HG02759 (cell line): ENCODE measurements around the gene HS6ST1.

Experiments used
- ATAC-seq: cut with Tn5 transposase; IDR thresholded peaks from one replicate; pipeline ENCODE4 v1.9.1; 2021; ENCODE audit warnings: mild to moderate bottlenecking, moderate library complexity; ENCODE audit not compliant: unreplicated experiment

The HS6ST1 gene

DNA sequence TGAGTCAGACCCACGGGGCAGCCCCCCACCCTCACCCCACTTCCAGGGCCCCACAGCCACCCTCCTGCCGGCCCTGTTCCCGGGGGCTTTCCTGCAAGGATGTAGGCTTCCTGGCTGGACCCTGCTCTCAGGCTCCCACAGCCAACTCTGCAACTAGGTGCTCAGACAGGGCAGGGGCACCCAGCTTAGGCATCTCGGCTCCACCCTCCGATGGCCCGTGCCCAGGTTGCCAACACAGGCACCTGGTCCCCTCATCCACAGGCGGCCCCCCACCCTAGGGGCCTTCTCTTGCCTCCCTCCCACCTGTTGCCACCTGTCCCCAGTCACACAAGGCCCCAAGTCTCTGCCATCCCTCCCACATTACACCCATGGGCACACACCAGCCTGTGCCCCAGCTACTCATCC lies 34.6 kb downstream of the HS6ST1 start:
- no peak for ATAC-seq

DNA sequence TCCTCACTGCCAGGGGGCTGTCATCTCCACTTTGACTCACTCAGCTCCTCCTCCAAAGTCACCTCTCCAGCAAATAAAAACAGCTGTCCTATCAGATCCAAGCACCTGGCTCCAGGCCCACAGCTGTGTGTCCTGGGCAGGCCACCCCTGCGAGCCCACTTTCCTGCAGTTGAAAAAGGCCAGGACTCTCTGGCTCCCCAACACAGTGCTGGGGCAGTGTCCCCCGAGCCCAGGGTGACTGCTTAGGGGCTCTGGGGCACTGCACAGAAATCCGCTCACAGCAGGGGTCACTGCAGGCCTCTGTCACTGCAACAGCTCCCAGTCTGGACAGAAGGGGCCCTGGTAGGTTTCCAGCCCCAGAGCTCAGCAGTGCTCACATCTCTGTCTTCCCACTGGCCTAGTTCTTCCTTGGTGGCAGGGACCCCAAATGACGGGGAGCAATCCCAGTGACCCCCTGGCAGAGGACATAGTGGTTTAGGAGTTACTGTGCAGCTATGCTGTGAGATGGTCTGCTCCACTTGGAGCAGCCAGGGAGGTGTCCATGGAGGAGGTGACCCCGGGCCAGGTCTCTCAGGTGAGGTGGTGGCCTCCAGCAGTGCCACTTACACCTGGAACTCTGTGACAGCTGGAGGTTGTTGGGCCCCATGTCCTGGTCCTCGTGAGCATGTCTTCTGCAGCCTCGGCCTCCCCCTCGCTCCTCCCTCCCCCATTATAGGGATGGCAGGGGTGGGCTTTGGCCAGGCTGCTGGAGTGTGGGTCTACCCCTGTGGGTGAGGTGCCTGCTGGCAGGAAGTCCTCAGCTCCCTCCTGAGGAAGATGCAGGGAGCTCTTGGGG lies 35.5 kb downstream of the HS6ST1 start:
- no peak for ATAC-seq

DNA sequence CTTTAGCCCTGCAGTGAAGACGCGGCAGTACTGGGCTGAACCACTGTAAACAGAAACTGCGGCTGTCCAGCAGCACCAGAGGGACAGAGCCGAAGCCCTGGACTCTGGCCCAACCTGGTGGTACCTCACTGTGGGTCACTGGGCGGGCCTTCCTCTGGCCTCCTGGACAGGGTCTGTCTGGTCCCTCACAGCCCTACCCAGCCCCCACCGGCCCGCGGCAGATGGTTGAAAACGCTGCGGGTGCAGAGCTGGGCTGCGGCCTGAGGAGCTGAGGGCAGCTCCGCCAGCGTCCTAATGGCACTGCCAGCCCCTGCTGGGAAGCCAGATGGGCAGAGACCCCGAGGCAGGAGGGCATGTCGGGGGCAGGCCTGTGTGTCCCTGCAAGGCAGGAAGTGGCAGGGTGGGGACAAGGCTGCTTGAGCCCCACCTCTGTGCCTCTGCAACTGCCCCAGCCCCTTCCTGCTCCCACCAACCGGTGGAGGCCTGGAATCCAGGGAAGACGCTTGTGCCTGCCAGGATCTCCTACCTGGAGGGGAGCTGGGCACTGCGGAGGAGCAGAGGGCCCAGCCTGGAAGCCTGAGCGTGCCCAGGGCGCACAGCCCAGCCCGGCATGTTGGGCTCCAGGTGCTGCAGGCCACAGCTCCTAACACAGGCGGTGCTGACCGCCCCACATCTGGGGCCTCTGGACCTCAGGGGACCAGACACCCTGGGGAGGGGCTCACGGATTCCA lies 36.3 kb downstream of the HS6ST1 start:
- ATAC-seq: no peak

DNA sequence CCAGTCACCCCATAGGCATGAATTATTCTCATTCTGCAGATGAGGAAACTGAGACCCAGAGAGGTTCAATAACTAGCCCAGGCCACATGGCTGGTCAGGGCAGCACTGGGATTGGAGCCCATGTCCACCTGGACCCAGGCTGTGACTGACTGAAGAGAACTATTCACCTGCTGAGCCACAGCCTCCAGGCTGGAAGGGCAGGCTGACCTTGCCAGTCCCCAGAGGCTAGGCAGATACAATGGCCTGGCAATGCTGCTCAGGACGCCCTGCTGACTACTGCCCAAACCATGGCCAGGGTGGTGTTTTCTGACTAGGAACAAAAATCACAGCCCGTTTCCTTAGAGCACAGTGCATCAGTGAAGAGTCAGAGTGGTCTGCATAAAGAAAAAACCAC lies 36.8 kb downstream of the HS6ST1 start:
- no peak for ATAC-seq

DNA sequence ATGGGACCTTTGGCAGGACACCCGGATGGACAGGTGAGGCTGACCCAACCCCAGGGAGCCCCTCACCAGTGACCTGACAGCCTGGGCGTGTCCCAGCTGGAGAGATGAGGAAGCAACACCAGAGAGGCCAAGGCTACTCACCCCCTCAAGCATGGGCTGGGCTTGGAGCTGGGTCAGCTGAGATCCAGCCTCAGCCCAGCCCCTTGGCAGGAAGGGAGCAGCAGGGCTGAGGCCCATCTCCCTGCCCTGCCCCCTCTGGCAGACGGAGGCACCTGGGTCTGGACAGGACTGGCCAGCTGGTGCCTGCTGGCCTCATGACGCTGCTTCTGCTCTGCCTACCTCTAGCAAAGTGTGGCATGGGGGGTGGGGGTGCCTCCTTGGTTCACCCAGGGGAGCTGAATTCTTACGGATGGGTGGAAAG lies 37.8 kb downstream of the HS6ST1 start:
- no peak for ATAC-seq

DNA sequence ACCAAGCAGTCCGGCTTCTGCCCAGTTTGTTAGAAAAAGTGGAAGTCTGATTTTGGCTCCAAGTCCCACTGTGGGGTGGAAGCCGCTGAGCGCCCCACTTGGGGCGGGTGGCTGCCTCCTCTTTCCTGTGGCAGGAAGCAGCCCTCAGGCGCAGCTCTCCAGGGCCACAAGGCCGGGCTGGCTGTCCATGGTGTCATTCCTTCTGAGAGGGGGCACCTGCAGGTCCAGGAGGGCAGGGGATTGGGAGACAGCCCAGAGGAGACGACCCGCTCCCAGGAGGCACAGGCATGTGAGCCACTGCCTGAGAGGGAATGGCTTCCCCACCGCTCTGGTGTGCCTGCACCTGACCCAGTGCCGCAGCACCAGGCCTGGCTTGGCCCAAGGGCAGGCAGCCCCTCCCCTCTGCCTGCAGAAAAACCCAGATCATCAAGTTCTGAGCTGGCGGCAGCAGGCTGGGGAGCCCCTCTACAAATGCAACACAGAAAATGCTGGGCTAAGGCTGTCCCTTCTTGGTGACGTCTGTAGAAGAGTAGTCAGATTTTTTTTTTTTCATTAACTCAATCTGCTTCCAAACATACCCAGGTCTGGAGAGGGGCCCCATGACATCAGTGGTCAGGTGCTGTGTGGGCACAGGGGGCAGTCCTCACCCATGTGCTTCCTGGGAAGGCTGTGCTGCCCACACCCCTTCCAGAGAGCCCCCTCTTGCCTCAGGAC lies 38.4 kb downstream of the HS6ST1 start:
- no peak for ATAC-seq

DNA sequence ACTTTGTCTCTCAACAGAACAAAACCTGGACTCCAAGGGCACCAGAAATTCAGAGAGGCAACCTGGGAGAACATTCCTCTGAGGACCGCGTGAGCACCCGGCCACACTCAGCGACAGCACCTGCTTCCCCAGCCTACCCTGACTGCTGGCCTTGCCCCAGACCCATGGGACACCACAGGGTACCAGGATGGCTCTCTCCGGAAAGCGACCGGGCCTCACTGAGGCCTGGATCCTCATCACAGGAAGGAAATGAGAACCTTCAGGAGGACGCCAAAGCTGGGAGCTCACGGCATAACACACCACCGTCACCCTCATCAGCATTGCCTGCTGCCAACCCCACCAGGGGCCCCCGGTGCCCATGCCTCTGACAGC lies 38.9 kb downstream of the HS6ST1 start:
- ATAC-seq: no peak

DNA sequence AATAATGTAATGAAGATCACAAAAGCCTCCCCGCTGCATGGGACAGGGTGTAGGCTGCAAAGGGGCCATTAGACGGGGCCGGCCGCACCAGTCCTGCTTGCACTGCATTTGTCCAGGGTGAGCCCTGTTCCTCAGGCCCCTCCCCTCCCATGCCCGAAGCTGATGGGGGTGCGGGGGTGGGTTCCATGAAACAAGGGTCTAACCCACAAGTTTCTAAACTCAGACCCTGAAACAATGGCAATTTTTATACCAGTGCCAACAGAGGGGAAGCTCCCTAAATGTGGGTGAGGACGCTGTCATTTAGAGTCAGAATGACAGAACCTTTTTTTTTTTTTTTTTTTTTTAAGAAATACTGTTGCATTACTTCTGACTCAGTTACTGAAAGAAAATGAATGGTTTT lies 39.7 kb downstream of the HS6ST1 start:
- ATAC-seq: no peak

DNA sequence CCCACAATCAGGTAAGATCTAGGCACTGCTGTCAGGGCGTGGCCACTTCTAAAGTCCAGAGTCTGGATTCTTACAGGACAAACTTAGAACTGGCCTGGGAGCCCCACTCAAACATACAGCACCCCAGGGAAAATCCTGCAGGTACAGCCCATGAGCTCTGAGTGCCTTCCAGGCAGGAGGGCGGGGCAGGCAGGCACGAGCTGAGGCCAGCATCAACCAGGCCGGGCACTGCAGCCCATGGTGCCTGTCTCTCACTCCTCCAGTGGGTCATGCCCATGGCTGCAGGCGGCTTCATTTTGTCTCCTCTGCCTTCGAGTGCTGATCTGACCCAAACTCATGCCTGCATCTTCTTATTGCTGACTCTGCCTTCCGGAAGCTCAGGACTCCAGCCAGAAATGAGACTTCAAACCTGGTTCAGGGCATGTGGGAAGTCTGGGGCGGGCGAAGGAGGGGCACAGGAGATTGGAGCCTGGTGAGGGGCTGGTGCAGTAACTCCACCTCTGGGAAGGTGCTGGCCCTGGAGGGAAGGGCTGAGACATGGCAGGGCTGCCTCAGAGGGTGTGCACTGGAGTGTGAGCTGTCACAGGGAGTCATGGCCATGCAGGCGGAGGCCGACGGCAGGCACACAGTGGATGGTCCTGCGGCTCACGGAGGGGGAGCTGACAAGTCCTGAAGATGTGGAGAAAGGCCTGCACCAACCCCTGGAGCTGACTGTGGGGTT lies 40.5 kb downstream of the HS6ST1 start:
- ATAC-seq: no peak

DNA sequence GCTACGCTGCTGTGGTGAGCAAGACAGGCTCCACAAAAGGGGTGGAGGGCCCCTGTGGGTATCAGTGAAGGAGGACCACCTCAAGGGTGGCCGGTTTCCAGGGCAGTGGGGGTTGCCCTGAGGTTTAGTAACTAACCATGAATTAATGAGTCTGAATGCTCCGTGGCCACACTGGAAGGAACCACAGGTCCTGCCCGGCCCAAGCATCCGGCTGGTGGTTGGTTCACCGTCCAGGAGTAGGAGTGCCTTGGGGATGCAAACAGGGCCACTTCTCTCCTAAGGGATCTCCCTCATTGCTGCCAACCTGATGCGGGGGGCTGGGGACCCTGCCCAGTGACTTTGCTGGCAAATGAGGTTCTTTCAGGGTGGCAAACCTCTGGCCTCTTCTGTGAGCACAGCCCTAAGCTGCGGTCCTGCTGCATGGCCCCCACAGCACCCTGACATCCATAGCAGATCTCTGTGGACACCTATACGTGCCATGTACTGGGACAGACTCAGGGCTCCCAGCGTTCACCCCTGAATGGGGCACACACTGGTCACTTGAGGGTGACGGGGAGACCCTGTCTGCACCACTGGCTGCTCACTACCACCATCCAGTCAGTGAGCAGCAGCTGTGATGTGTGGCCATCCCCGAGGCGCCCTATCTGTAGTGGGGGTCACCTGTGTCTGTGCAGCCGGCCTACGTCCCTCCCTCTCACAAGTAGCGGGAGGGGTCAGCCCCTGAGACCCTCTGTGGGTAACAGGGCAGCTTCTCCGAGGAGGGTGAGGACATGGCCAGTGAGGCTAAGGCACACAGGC lies 41.6 kb downstream of the HS6ST1 start:
- ATAC-seq: no peak

DNA sequence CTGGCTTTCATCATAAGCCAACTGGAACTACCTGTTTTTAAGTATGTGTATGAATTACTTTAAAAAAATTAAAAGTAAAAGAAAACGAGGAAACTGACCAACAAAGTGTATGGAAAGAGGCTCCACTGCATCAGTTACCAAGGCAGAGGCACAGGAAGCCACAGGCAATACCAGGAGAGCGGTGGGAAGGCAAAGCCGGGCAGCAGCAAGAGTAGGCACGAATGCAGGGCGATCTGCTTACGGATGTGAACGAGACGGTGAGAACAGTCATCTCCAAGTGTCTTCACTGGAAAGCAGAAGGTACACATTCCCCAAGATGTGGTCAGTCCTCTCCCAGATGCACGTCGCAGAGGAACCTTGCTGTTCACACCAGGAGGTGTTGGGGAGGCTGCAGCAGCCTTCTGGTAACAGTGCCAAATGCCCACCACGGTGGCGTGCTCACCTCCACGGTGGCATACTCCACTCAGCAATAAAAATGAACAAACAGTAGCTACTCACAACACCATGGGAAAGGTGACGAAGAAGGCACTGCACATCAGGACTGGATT lies 43.1 kb downstream of the HS6ST1 start:
- ATAC-seq: no peak

DNA sequence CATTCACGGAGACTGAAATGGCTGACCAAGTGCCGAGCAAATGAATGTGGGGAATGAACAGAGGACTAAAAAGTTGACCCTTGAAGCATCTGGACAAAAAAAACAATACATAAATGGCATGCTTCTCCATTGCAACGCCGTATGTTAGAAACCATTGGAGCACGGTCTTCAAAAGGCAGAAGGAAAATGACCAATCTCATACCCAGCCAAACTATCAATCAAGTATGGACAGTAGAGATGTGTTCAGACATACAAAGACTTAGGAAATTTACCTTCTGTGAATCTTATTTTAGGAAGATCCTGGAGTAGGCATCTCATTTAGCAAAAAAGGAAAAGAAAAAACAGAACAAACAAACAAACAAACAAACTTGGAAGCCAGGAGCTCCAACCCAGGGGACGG lies 44.5 kb downstream of the HS6ST1 start:
- ATAC-seq: no peak

DNA sequence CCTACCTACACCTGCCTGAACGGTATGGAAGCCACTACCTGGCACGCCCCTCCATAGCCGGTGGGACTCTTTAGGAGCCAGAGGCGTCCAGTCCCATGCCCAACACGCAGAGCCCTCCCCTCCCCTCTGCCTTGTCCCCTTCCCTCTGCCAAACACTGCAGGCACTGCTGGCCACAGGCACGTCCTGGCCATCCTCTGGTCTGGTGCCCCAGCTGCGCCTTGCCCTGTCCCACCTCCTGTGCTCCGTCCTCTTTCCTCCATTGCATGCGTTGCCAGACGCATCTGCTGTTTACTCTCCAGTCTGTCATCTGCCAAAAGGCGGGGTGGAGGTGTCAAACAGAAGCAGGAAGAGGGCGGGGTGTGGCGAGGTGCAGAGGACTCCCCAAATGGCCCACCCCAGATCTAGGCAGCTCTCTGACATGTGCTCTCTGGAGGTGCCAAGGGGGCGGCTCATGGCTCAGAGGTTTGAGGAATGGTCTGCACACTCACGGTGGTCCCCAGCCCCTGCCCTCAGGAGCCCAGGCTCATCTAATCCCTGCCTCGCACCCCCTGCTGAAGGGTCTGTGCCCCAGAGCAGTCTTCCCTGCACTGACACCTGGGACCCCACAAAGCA lies 45.1 kb downstream of the HS6ST1 start:
- ATAC-seq: no peak

DNA sequence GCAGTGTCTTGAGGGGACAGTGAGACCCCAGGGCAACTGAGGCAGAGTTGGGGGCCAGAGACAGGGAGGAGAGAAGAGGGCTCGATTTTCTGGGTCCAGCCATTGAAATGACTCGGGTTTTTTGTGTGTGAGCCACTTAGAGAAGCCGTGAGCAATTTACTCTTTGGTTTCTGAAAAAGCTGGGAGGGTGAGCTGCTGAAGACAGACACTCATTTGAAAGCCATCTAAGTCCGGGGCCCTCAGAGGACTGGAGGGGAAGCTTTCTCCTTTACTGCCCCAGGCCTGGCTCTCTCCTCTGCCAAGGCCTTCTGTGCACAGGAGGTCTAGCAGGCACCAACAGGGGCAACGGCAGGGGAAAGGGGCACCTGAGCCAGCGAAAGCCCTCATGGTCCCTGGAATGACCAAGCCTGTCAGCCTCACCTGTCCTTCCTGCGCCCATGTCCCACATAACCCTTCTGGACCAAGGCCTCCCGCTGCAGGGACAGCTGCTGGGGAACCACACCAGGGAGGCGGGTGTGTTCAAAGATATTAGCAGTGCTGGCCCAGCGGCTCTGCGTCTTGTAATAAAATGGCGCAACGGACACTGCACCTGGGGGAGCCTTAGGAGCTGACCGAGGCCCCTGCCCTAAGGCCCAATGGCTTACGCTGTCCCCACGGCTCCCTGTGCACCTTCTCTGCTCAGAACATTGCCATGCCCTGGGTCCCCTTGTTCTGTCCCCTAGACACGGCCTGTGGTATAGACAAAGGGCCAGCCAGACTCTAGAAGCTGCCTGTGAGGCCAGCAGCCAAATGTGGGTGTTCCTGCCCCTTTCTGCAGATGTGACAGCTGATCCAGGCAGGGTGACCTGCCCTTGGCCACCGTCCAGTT lies 45.8 kb downstream of the HS6ST1 start:
- ATAC-seq: no peak

DNA sequence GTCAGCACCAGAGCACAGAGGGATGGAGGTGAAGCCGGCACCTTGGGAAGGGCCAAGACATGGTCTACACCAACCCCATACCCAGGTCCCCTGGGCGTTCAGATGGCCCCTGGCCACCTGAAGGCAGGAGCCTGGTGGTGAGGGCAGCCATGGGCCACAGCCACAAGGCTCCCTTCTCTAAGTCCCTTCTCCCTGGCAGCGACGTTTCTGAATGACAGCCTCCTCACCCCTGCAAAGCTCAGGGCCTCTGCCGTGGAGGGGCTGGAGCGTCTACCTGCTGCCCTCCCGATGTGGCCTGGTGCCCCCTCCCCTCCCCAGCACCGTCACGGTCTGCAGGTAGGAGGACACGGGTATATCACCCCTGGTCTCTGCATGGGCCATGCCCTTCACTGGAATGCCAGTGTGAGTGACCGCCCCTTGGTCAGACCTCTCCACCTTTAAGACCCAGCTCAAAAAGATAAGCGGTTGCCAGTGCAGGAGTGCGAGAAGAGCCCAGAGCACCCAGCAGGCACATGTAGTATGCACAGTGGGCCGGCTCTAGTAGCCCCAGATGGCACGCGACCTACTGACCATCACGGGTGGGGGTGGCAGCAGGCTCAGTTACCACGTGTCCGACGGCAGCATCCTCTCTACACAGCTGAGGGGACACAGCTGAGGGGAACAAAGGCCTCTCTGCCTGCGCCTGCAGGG lies 46.6 kb downstream of the HS6ST1 start:
- no peak for ATAC-seq

DNA sequence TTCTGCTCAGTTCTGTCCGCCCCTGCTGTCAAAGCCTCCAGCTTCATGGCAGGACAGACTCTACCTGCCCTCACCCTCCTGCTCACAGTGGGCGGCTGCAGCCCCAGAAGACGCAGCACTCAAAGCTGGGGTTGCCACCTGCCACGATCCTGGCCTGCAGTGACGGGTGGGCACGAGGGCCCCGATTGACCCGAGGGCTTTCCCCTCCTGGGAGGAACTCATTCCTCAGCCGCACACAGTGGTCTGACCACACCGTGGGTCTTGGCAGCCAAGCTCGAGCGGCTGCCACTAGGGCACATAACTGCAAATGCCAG lies 47.1 kb downstream of the HS6ST1 start:
- no peak for ATAC-seq

DNA sequence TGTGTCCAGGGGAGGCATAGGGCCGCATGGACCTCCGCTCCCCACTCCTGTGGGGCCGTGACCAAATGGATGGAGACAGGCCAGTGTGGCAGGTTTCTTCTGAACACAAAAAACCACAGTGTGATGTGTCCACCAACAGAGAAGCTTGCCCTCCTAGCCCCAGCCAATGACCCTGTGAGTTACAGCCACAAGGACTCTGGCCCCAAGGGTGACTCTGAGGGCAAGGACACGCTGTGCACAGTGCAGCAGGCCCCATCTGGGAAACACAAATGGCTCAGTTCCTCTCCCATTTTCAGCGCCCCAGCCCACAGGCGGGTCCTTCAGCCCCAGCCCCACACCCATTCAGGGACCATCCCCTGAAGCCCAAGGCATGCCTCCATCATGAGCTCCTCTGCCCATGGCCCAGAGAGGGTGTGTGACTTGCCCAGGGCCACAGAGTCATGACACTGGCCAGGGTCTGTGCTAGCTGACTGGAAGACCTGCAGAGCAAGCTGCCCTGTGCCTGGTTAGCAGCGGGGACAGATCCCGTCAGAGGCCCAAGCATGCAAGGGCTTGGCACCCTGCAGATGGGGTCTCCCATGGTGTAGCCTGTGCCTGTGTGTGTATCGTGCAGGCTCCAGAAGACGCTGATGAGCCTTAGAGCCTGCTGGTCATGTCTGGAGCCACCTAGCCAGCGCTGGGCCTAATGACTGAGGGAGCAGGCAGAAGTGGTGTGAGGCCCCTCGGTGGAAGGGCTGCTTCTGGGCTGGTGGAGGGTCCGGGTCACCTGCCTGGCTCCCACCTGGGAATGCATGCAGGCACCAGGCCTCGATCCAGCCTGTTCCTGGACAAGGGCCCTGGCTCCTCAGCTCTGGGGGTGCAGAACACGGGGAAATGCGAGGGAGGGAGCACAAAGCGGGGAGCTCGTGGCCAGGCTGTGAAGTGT lies 47.7 kb downstream of the HS6ST1 start:
- no peak for ATAC-seq
